HG03175 (cell line): ENCODE results near the gene PIP4K2A.

Experiments used
- ATAC-seq: cut with Tn5 transposase; IDR thresholded peaks from one replicate; pipeline ENCODE4 v1.9.1; 2021; ENCODE audit warnings: mild to moderate bottlenecking, moderate library complexity; ENCODE audit not compliant: unreplicated experiment

The PIP4K2A gene

GRCh38 chr10:22491931-22492615 is 222.3 kb downstream of the PIP4K2A start:
- ATAC-seq: peak; percentile 70

DNA sequence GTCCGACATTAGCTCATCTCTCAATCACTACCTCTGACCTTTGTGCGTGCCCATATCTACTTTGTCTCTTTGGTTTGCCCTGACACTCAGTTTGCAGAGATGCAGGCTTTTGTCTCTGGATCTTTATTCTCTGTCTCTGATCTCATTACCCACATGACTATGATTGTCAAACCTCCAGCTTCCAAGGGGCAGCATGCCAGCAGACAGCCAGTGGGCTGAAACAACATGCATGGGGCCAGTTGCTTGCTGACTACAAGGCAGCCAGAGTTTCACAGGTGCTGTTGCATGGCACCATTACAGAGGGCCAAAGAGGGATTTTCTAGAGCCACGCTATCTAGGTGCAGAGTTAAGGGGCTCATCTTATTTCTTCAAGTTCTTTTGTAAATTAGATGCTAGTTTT is 222.9 kb downstream of the PIP4K2A start:
- no peak for ATAC-seq

- ATAC-seq: no peak
Observed at GRCh38 chr10:22489975-22490374, 224.4 kb downstream of the PIP4K2A start.

DNA sequence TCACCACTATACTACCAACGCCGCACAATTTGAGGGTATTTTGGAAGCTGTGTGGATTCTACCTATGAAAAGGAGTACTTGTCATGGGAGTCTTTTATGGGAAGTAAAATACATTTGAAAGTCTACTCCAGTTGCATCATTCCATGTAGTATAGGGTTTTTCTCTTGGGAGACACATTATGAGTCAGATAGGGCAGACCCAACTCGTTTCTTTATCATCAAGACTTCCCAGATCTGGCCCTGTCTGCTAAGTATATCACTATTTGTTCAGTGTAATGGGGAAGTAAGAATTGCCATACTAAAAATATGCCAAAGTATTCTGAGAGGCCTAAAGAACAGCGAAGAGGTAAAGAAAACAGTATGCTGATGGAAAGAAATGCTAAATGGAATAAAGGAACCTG is 224.9 kb downstream of the PIP4K2A start:
- ATAC-seq: no peak

DNA sequence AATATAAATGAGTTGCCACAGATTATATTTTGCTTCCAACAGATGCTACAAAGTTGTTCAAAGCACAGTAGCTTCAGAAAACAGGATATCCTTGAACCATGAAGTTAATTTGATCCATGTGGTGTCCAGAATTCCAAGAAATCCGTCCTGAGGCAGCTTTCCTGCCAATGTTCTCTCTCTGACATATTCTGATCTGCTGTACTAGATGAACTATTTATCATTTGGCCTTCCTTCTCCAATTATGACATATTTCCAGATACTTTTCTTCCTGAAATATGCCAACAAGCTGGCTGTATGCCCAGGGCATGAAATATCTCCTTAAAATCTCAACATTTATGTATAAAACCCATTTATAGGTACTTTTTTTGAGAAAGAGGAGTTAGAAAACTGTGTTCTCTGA is 227.9 kb downstream of the PIP4K2A start:
- no peak for ATAC-seq
